ENCODE measurements around the gene USH1G. TPM values are rescaled to one million over a fixed set of nuclear protein-coding genes. Genes with fewer than 3 reads are reported as not detected.

The USH1G gene
- total and polyA plus RNA-seq, 2 of the 13 experiments (the other 11 are each of a cell fraction or from before 2014, with no cell fraction given) = 0.04 TPM; not detected in 1

DNA sequence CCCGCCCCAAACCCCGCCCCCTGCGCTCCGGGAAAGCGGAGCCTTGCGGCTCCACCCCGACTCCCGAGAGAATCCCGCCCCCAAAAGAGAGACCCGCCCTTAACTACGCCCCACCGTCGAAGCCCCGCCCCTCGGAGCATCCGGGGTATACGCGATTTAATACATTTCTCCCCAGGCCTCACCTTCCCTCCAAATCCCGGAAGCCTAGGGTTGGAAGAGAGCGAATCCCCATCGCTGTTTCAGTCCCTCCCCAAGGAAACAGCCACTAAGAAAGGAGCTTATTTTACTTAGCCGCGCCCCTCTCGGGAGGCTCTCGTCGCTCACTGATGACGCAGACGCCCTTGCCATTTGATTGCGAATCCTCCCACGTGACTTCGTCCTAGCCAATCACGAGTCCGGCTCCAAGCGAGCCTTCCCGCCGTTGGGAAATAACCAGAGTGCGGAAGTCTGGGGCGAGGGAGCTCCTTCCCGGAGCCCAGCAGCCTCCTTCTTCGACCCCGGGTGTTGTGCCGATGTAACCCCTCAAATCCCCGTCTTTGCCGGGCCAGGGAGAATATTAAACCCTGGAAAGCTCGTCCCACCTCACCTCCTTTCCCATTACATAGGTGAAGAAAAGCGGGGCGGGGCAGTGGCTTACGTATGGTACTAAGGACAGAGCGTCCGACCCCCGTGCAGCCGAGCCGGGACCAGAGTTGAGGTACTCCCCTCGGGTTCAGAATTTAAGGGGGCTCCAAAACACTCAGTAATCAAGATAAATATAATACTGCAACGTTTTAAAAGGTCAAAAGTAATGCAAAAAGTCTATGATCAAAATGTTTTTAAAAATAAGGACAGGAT lies 49.8 kb downstream of the USH1G start (continued):
- TF ChIP-seq, protein P1, sequence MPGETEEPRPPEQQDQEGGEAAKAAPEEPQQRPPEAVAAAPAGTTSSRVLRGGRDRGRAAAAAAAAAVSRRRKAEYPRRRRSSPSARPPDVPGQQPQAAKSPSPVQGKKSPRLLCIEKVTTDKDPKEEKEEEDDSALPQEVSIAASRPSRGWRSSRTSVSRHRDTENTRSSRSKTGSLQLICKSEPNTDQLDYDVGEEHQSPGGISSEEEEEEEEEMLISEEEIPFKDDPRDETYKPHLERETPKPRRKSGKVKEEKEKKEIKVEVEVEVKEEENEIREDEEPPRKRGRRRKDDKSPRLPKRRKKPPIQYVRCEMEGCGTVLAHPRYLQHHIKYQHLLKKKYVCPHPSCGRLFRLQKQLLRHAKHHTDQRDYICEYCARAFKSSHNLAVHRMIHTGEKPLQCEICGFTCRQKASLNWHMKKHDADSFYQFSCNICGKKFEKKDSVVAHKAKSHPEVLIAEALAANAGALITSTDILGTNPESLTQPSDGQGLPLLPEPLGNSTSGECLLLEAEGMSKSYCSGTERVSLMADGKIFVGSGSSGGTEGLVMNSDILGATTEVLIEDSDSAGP (CRISPR knock-in tag; IDR thresholded peaks at IDR 0.05; ENCODE audit: borderline replicate concordance) = peak; percentile 57; the same call in 1 of the 2 replicates
- no peak for TF ChIP-seq SATB2 (CRISPR knock-in tag; IDR thresholded peaks at IDR 0.05)
- no peak for TF ChIP-seq ZSCAN12 (CRISPR knock-in tag; IDR thresholded peaks at IDR 0.05)
- TF ChIP-seq, protein P2, sequence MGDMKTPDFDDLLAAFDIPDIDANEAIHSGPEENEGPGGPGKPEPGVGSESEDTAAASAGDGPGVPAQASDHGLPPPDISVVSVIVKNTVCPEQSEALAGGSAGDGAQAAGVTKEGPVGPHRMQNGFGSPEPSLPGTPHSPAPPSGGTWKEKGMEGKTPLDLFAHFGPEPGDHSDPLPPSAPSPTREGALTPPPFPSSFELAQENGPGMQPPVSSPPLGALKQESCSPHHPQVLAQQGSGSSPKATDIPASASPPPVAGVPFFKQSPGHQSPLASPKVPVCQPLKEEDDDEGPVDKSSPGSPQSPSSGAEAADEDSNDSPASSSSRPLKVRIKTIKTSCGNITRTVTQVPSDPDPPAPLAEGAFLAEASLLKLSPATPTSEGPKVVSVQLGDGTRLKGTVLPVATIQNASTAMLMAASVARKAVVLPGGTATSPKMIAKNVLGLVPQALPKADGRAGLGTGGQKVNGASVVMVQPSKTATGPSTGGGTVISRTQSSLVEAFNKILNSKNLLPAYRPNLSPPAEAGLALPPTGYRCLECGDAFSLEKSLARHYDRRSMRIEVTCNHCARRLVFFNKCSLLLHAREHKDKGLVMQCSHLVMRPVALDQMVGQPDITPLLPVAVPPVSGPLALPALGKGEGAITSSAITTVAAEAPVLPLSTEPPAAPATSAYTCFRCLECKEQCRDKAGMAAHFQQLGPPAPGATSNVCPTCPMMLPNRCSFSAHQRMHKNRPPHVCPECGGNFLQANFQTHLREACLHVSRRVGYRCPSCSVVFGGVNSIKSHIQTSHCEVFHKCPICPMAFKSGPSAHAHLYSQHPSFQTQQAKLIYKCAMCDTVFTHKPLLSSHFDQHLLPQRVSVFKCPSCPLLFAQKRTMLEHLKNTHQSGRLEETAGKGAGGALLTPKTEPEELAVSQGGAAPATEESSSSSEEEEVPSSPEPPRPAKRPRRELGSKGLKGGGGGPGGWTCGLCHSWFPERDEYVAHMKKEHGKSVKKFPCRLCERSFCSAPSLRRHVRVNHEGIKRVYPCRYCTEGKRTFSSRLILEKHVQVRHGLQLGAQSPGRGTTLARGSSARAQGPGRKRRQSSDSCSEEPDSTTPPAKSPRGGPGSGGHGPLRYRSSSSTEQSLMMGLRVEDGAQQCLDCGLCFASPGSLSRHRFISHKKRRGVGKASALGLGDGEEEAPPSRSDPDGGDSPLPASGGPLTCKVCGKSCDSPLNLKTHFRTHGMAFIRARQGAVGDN (CRISPR knock-in tag; IDR thresholded peaks at IDR 0.05) = peak; percentile 79
- TF ChIP-seq, protein P3, sequence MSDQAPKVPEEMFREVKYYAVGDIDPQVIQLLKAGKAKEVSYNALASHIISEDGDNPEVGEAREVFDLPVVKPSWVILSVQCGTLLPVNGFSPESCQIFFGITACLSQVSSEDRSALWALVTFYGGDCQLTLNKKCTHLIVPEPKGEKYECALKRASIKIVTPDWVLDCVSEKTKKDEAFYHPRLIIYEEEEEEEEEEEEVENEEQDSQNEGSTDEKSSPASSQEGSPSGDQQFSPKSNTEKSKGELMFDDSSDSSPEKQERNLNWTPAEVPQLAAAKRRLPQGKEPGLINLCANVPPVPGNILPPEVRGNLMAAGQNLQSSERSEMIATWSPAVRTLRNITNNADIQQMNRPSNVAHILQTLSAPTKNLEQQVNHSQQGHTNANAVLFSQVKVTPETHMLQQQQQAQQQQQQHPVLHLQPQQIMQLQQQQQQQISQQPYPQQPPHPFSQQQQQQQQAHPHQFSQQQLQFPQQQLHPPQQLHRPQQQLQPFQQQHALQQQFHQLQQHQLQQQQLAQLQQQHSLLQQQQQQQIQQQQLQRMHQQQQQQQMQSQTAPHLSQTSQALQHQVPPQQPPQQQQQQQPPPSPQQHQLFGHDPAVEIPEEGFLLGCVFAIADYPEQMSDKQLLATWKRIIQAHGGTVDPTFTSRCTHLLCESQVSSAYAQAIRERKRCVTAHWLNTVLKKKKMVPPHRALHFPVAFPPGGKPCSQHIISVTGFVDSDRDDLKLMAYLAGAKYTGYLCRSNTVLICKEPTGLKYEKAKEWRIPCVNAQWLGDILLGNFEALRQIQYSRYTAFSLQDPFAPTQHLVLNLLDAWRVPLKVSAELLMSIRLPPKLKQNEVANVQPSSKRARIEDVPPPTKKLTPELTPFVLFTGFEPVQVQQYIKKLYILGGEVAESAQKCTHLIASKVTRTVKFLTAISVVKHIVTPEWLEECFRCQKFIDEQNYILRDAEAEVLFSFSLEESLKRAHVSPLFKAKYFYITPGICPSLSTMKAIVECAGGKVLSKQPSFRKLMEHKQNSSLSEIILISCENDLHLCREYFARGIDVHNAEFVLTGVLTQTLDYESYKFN (CRISPR knock-in tag; conservative IDR thresholded peaks at IDR 0.05) = peak; percentile 50
- TF ChIP-seq RCOR2 (CRISPR knock-in tag; IDR thresholded peaks at IDR 0.05) = 0 out of 2 replicates have a peak, but pooled peaks have one; percentile 6
- TF ChIP-seq AHR (CRISPR knock-in tag; IDR thresholded peaks at IDR 0.05) = peak; percentile 71
- TF ChIP-seq ZNF30 (CRISPR knock-in tag; IDR thresholded peaks at IDR 0.05) = no peak
- TF ChIP-seq, protein P4, sequence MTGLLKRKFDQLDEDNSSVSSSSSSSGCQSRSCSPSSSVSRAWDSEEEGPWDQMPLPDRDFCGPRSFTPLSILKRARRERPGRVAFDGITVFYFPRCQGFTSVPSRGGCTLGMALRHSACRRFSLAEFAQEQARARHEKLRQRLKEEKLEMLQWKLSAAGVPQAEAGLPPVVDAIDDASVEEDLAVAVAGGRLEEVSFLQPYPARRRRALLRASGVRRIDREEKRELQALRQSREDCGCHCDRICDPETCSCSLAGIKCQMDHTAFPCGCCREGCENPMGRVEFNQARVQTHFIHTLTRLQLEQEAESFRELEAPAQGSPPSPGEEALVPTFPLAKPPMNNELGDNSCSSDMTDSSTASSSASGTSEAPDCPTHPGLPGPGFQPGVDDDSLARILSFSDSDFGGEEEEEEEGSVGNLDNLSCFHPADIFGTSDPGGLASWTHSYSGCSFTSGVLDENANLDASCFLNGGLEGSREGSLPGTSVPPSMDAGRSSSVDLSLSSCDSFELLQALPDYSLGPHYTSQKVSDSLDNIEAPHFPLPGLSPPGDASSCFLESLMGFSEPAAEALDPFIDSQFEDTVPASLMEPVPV (CRISPR knock-in tag; IDR thresholded peaks at IDR 0.05) = peak; percentile 40; the same call in 1 of the 2 replicates
- TF ChIP-seq, protein P5, sequence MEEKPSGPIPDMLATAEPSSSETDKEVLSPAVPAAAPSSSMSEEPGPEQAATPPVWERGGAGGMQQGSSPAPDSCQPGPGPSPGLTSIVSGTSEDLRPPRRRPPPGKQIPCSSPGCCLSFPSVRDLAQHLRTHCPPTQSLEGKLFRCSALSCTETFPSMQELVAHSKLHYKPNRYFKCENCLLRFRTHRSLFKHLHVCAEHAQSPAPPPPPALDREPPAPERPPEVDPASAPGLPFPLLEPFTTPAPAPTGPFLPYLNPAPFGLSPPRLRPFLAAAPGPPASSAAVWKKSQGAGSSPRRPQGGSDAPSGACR (CRISPR knock-in tag; IDR thresholded peaks at IDR 0.05) = 0 out of 2 replicates have a peak, but pooled peaks have one; percentile 32
- 0 out of 2 replicates have a peak, but pooled peaks have one; percentile 15 for TF ChIP-seq ZSCAN31 (CRISPR knock-in tag; IDR thresholded peaks at IDR 0.05; ENCODE audit: low read depth)
- TF ChIP-seq, protein P6, sequence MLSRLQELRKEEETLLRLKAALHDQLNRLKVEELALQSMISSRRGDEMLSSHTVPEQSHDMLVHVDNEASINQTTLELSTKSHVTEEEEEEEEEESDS (CRISPR knock-in tag; IDR thresholded peaks at IDR 0.05; ENCODE audit: borderline replicate concordance) = 0 out of 2 replicates have a peak, but pooled peaks have one; percentile 66
- TF ChIP-seq ZNF296 (CRISPR knock-in tag; conservative IDR thresholded peaks at IDR 0.05) = no peak
- TF ChIP-seq ZNF652 (CRISPR knock-in tag; IDR thresholded peaks at IDR 0.05; ENCODE audit: borderline replicate concordance, low read depth) = 0 out of 2 replicates have a peak, but pooled peaks have one; percentile 6
- no peak; the same call in 1 of the 2 replicates for TF ChIP-seq DR1 (CRISPR knock-in tag; IDR thresholded peaks at IDR 0.05)

Data from HepG2 (cell line).